Cardiac fibroblast (primary cell): Measurements from ENCODE around the gene RC3H2.
"Not testable (repeated sequence)": the region's sequence is repeated elsewhere in the genome, so short reads cannot be mapped to it uniquely, and the experiment has no call there.

ENCODE experiments used
- DNase-seq, 2 donors: peaks; one replicate each; pipeline versions ENCODE4 v3.0.0 to v3.0.0-alpha.2; 2010; ENCODE audit warnings: low read depth in 2 of 2
- H3K4me3 ChIP-seq, 2 donors: replicated peaks in 1 of 2; 1 replicate in 1 of 2; 2 replicates in 1 of 2; pipeline ENCODE4 v1.5.1; 2011; ENCODE audit warnings: low read depth in 2 of 2, low read length in 2 of 2, mild to moderate bottlenecking in 2 of 2, moderate library complexity in 1 of 2
- CTCF ChIP-seq: IDR thresholded peaks from one replicate; pipeline ENCODE4 v1.5.1; 2011; ENCODE audit warnings: low read depth, mild to moderate bottlenecking, low read length, inconsistent platforms

Gene RC3H2

GRCh38 chr9:122844137-122844536 lies 61.0 kb downstream of the RC3H2 start:
- TF ChIP-seq CTCF, result no peak
- DNase-seq, result no peak
- no peak overlapping the region for H3K4me3 ChIP-seq

- DNase-seq, result no peak
- no peak for TF ChIP-seq CTCF
- no peak overlapping the region for H3K4me3 ChIP-seq
Measured at GRCh38 chr9:122841501-122841900, 63.7 kb downstream of the RC3H2 start.

GRCh38 chr9:122838441-122838840 lies 66.7 kb downstream of the RC3H2 start:
- not testable (repeated sequence) for DNase-seq, H3K4me3 ChIP-seq

GRCh38 chr9:122837266-122837850 lies 67.8 kb downstream of the RC3H2 start:
- TF ChIP-seq CTCF, result no peak
- DNase-seq, result no peak
- no peak overlapping the region for H3K4me3 ChIP-seq

- no peak for TF ChIP-seq CTCF
- no peak for DNase-seq
- no peak overlapping the region for H3K4me3 ChIP-seq
Measured at GRCh38 chr9:122835313-122835731, 69.8 kb downstream of the RC3H2 start.

- no peak overlapping the region for H3K4me3 ChIP-seq
- no peak for TF ChIP-seq CTCF
- DNase-seq, result no peak
Measured at GRCh38 chr9:122832194-122832593, 73.0 kb downstream of the RC3H2 start.

- peak overlapping the region; percentile 68 to 93 for H3K4me3 ChIP-seq
- not testable (repeated sequence) for DNase-seq
Measured at GRCh38 chr9:122828965-122829284, 76.2 kb downstream of the RC3H2 start.

- no peak for TF ChIP-seq CTCF
- DNase-seq, result peak; percentile 41 to 53
- peak overlapping the region; percentile 68 to 93 for H3K4me3 ChIP-seq
Measured at GRCh38 chr9:122827761-122828093, 77.4 kb downstream of the RC3H2 start.
